Stimulated activated CD4-positive, alpha-beta T cell treated with anti-CD3 and anti-CD28 coated beads, Interleukin-4, amount 100 ng/mL, for 4 hours (primary cell): ENCODE results near the gene ZFP91.

Source experiments
- DNase-seq, 2 experiments: peaks; one replicate each; pipeline ENCODE4 v3.0.0-alpha.2; 2020

ZFP91 gene

DNA sequence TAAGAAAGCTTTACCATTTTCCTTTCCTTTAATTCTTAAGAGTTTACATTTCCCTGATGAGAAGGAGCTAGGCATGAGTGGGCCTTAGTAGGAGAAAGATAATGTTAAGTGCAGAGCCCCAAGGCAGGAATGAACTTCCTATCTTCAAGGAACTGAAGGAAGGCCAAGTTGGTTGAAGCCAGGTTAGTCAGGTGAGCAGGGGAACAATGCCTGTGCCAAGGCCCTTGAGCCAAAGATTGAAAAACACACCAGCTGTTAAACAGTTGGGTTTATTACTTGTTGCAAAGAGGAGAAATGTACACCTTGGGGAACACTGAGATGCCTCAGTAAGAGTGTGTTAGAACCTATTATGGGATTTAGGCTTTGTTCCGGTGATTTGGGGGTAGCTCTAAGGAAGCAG is 53.6 kb downstream of the ZFP91 start:
- DNase-seq: no peak

- no peak for DNase-seq
Observed at GRCh38 chr11:58636587-58636986, 57.7 kb downstream of the ZFP91 start.

DNA sequence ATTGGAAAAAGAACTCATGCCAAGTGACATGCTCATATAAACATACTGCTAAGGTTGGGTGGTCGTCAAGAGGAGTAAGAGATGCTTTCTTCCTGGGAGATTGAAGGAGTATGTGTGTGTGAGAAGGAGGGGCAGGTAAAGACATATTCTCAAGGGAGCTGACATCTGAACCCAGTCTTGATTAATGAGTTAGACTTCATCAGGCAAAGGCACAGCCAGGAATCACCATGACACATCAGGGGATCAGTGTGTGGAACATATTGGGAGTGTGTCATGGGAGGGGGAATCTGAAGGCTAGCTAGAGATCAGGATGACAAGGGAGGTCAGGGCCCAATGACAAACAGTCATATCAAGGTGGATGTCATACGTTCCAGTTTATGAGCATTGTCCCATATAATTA is 58.5 kb downstream of the ZFP91 start:
- no peak for DNase-seq

DNA sequence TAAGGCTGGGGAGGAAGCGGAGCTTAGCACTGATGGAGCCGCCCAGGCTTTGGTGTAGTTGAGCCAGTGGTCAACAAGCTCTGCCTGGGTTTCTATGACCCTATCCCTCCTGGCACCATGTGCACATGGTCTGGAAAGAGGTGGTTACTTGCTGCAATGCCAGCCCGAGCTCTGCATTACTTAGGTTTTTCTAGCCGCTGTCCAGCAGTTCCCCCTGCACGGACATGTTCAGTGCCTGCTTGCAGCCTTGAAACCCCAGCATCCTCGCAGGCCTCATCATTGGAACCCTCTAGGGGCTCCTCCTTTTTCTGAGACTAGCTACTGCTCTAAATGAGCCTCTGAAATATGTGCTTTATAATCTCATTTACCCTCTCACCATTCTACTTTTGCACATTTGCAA is 60.2 kb downstream of the ZFP91 start:
- DNase-seq: no peak

DNA sequence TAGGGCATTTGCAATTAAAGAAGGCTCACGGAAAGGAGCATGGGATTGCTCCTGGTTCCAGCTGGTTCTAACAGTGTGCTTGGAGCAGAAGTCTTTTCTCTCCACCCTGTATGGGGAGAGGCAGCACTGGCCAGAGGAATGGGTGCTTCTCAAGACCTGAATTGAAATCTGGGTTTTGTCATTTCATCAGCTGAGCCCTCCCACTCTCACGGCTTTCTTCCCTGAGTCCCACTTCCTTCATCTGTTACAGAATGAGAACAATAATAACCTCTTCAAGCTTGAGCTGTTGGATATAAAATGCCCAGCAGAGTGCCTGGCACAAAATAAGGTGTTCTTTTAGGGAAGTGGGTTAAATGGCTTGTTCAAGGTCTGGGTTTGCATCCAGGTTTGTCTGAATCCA is 60.8 kb downstream of the ZFP91 start:
- no peak for DNase-seq

GRCh38 chr11:58640386-58641023 is 61.6 kb downstream of the ZFP91 start:
- DNase-seq: no peak

GRCh38 chr11:58641341-58641740 is 62.5 kb downstream of the ZFP91 start:
- no peak for DNase-seq

- no peak for DNase-seq
Observed at GRCh38 chr11:58641803-58642581, 63.1 kb downstream of the ZFP91 start.

DNA sequence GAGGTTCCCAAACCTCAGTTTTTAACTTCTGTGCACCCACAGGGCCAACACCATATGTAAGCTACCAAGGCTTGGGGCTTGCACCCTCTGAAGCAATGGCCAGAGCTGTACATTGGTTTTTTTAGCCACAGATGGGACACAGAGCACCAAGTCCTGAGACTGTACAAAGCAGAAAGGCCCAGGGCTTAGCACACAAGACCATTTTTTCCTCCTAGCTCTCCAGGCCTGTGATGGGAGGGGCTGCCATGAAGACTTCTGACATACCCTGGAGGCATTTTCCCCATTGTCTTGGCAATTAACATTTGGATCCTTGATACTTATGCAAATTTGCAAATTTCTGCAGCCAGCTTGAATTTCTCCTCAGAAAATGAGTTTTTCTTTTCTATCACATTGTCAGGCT is 67.0 kb downstream of the ZFP91 start:
- DNase-seq: no peak

DNA sequence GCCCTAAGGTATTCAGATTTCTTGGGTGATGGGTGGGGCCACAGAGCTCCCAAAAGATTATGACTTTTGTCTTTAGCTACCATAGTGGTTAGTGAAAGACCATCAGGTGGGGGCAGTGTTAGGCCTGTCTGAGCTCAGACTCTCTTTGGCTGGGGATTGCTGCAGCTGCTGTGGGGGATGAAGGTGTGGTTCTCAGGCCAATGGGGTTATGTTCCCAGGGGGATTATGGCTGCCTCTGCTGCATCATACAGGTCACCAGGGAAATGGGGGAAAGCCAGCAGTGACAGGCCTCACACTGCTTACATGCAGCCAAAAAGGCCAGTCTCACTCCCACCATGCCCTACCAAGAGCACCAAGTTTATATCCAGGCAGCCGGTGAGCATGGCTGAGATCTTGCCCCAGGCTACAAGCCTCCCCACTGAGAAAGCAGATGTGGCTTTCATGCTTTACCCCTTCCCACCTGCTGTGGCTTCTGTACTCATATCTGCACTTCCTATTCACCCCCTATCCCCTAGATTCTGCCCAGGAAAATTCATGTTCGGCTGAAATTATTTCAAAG is 68.4 kb downstream of the ZFP91 start:
- no peak for DNase-seq

DNA sequence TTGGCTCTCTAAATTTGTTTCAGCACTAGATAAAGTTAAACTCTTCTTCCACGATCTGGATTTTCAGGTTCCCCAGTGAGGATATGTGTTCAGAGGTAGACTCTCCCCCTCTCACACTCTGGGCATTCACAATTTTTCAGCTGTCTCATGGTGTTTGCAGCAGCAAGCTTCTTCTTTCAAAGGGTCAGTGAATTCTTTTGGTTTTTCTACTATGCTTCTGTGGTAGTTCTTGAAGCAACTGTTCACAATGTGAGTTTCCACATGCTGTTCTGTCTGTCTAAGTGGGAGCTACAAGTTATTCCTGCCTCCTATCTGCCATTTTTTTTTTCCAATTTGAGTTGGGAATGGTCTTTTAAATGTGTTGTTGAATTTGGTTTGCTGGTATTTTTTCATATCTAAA is 69.0 kb downstream of the ZFP91 start:
- no peak for DNase-seq

DNA sequence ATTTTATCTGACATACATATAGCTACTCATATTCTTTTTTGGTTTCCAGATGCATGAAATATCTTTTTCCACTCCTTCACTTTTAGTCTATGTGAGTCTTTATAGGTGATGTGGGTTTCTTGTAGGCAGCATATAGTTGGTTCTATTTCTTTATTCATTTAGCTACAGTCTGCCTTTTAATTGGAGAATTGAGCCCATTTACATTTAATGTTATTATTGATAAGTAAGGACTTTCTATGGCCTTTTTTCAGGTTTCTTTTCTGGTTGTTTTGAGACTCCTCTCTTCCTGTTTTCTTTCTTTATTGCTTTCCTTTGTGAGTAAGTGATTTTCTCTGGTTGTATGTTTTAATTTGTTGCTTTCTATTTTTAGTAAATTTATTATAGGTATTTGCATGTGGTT is 70.8 kb downstream of the ZFP91 start:
- DNase-seq: no peak

GRCh38 chr11:58650496-58650895 is 71.6 kb downstream of the ZFP91 start:
- DNase-seq: no peak

GRCh38 chr11:58652726-58653280 is 73.9 kb downstream of the ZFP91 start:
- DNase-seq: no peak

- peak; percentile 68 to 77 for DNase-seq
Observed at GRCh38 chr11:58654079-58654907, 75.4 kb downstream of the ZFP91 start.

DNA sequence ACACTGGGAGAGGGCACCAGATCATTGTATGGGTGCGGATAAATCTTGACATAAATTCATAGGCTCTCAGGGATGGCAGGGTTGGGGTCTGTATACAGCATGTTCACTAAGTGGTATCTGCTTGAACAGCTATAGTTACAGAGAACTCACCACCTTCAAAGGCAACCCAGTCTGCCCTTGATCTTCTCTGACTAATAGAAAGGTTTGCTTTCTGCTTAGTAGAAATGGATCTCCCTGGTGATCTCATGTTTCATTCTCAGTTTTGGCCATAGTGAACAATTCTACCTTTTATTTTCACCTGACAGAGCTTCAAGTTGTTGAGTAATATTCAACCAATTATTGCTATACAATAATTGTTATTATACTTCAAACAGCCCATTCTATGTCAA is 76.0 kb downstream of the ZFP91 start:
- DNase-seq: no peak

DNA sequence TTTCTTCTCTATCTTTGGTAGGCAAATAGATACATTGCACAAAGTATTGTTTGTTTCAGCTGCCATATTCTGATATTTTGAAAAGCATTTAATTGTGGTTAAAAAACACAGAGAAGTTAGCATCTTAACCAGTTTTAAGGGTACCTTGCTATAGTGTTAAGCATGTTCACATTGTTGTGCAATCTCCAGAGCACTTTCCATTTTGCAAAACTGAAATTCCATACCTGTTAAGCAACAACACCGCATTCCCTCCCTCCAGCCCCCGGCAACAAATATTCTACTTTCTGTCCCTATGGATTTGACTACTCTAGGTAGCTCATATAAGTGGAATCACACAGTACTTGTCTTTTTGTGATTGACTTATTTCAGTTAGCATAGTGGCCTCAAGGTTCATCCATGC is 77.5 kb downstream of the ZFP91 start:
- DNase-seq: no peak

- no peak for DNase-seq
Observed at GRCh38 chr11:58658623-58659022, 79.8 kb downstream of the ZFP91 start.

DNA sequence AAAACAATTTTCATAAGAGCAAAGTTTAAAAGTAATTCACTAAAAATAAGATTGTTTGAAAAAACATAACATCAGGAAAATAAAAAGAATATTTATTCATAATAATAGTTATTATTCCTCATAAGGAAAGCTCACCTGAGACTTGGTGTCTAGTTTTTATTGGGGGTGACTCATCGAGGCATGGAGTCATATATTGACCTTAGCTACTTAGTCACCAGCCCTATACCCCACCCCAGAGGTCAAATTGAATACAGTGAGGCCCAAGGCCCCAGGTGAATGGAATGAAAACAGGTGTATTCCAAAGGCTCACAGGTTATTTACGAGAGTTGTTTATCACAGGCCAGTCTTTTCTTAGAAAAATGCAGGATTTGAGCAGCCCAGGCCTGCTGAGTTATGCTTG is 80.5 kb downstream of the ZFP91 start:
- no peak for DNase-seq

DNA sequence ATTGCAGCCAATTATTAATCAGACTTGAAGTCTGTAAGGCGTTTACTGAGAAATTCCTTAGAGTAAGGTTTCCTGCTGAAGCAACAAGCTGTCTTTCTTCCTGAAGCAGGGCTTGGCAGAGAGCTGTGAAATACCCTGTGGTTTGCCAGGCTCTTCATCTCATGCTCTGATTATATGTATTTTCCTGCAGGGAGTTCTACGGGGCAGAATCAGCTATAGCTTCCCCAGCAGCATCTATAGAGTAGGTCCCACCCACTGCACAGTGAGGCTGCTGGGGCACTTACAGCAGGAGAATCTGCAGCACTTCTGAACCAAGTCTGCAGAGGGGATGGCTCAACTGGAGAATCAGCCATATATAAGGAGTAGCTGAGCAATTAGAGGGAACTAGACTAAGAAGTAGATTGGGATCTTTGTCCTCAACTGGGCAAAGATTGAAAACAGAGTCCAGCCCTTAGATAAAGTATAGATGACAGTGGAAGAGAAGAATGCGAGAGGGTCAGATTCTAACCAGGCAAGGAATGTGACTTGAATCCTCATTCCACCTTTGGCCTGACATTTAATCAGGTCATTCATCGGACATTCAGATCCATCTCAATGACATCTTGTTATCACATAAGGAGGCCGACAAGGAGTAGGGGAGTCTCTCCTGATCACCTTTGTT is 81.2 kb downstream of the ZFP91 start:
- no peak for DNase-seq
